PC-3 (cell line): ENCODE results near the gene NCAPG2. TPM values are rescaled to one million over a fixed set of nuclear protein-coding genes. Genes with fewer than 3 reads are reported as not detected.

Experiments used
- ATAC-seq: fragments of 200-7000 bp; cut with Tn5 transposase; 2 replicates; pipeline ENCODE4 v1.9.1; 2020; ENCODE audit warnings: mild to moderate bottlenecking, moderate library complexity
- BruUV-seq: library from RNA; stranded (reverse); fragments of 400-500 nt; replicated peaks from 2 replicates; lab custom pipeline; 2021; lab: Mats Ljungman, UMichigan
- CTCF ChIA-PET: fragments of 300-600 bp; sonication (Branson Sonifier 250); formaldehyde crosslinking; loops from one replicate; lab custom pipeline; 2022; ENCODE audit warnings: antibody characterized with exemption; lab: Charles Lee
- POLR2A ChIA-PET: fragments of 300-600 bp; sonication (Branson Sonifier 250); formaldehyde crosslinking; loops from one replicate; lab custom pipeline; 2022; ENCODE audit warnings: antibody characterized with exemption; ENCODE audit not compliant: unreplicated experiment; lab: Charles Lee
- DNase-seq: peaks from one replicate; pipeline ENCODE4 v3.0.0-alpha.2; 2015
- H2AFZ ChIP-seq: fragments of 300-600 bp; sonication (generic); 2 replicates; pipeline ENCODE4 v1.6.0; 2016; ENCODE audit warnings: antibody characterized with exemption, low read length
- H3F3A ChIP-seq: fragments of 300-600 bp; sonication (generic); one replicate; pipeline ENCODE4 v1.6.0; 2017; ENCODE audit warnings: antibody characterized with exemption, low read length, control low read depth, mild to moderate bottlenecking; ENCODE audit not compliant: unreplicated experiment
- H3K27ac ChIP-seq: fragments of 300-600 bp; sonication (generic); 2 replicates; pipeline ENCODE4 v1.5.1; 2016; ENCODE audit warnings: mild to moderate bottlenecking, low read length
- H3K27me3 ChIP-seq: fragments of 300-600 bp; sonication (generic); 2 replicates; pipeline ENCODE4 v1.6.1; 2016; ENCODE audit warnings: low read length, mixed read lengths
- H3K36me3 ChIP-seq: fragments of 300-600 bp; sonication (generic); 2 replicates; pipeline ENCODE4 v1.6.1; 2016; ENCODE audit warnings: low read depth, mixed run types, low read length, mixed read lengths
- H3K4me1 ChIP-seq: fragments of 300-600 bp; sonication (generic); 2 replicates; pipeline ENCODE4 v1.5.1; 2016; ENCODE audit warnings: low read length; ENCODE audit not compliant: insufficient read depth
- H3K4me2 ChIP-seq: fragments of 300-600 bp; sonication (generic); 2 replicates; pipeline ENCODE4 v1.6.0; 2016; ENCODE audit warnings: low read length
- H3K4me3 ChIP-seq: fragments of 300-600 bp; sonication (generic); 2 replicates; pipeline ENCODE4 v1.5.1; 2016; ENCODE audit warnings: mild to moderate bottlenecking, low read length, mixed read lengths
- H3K79me2 ChIP-seq: fragments of 300-600 bp; sonication (generic); 2 replicates; pipeline ENCODE4 v1.6.1; 2017; ENCODE audit warnings: low read length, mixed read lengths
- H3K9ac ChIP-seq: fragments of 300-600 bp; sonication (generic); 2 replicates; pipeline ENCODE4 v1.6.0; 2016; ENCODE audit warnings: mild to moderate bottlenecking, low read length
- H3K9me2 ChIP-seq: fragments of 300-600 bp; sonication (generic); replicated peaks from 2 replicates; pipeline ENCODE4 v1.6.1; 2016; ENCODE audit warnings: mixed run types, low read length, mixed read lengths
- H3K9me3 ChIP-seq: fragments of 300-600 bp; sonication (generic); 2 replicates; pipeline ENCODE4 v1.6.1; 2016; ENCODE audit warnings: low read length, mixed read lengths
- H4K20me1 ChIP-seq: fragments of 300-600 bp; sonication (generic); 2 replicates; pipeline ENCODE4 v1.6.1; 2016; ENCODE audit warnings: low read length, mixed read lengths
- CTCF ChIP-seq: fragments of 300-600 bp; sonication (generic); conservative IDR thresholded peaks from 2 replicates; pipeline ENCODE4 v1.5.1; 2017; ENCODE audit warnings: antibody characterized with exemption, low read depth, mild to moderate bottlenecking, low read length
- EZH2 ChIP-seq: fragments of 300-600 bp; sonication (generic); IDR thresholded peaks from one replicate; pipeline ENCODE4 v1.6.1; 2017; ENCODE audit warnings: antibody characterized with exemption, mild to moderate bottlenecking, low read length; ENCODE audit not compliant: unreplicated experiment
- EZH2phosphoT487 ChIP-seq: fragments of 300-600 bp; sonication (generic); IDR thresholded peaks from 2 replicates; pipeline ENCODE4 v1.6.1; 2018; ENCODE audit warnings: mild to moderate bottlenecking, antibody characterized with exemption, low read length, borderline replicate concordance
- intact Hi-C: fragments of 100-400 bp; cut with micrococcal nuclease; formaldehyde crosslinking; loops from 2 replicates; pipeline ENCODE4 v1.9.0; 2023
- total RNA-seq: library from RNA; depleted of rRNA; stranded (reverse); fragments of >200 nt; gene quantifications from 2 replicates; pipeline ENCODE4 v1.2.3, GENCODE V29; 2014

The NCAPG2 gene
- total RNA-seq, 1 experiment from 2014 or later: 49.2 TPM

GRCh38 chr7:158702196-158702595 is 2.4 kb downstream of the NCAPG2 start:
- H3K27ac ChIP-seq: no peak overlapping the region
- intact Hi-C loops: loop anchor here (5.0 kb wide), 1 partner anchor 115 kb away; no protein-coding TSS in a partner anchor
- DNase-seq (no peak), ATAC-seq (no peak)
- H3K9me3 ChIP-seq: no peaks in the 10 kb centered on the region
- H3K4me3 ChIP-seq: peak overlapping the region; percentile 99
- peaks cover 71% of the 10 kb centered on the region for H3K79me2 ChIP-seq
- H3K4me1 ChIP-seq: peaks cover 18% of the 10 kb centered on the region
- H3K27me3 ChIP-seq: no peaks in the 10 kb centered on the region
- ChIA-PET CTCF (no interaction called here), POLR2A (no interaction called here)
- H3K36me3 ChIP-seq: peaks cover 34% of the 10 kb centered on the region
- BruUV-seq: no TSS peak
- TF ChIP-seq CTCF (no peak), EZH2 (no peak), EZH2phosphoT487 (no peak)
- H3F3A ChIP-seq: no peaks in the 10 kb centered on the region
- no peaks in the 10 kb centered on the region; the same call in 1 of the 2 replicates for H4K20me1 ChIP-seq
- H3K4me2 ChIP-seq: peak overlapping the region; percentile 92
- H3K9ac ChIP-seq: no peak overlapping the region
- no peak overlapping the region for H2AFZ ChIP-seq
- H3K9me2 ChIP-seq: no peaks in the 10 kb centered on the region

GRCh38 chr7:158700008-158700407 is 4.6 kb downstream of the NCAPG2 start:
- intact Hi-C loops: loop anchor here (5.0 kb wide), 1 partner anchor 117 kb away; no protein-coding TSS in a partner anchor
- Histone ChIP-seq H3K4me3 (no peak overlapping the region), H3K9me3 (no peaks in the 10 kb centered on the region), H3K27ac (no peak overlapping the region), H3K36me3 (peaks cover 54% of the 10 kb centered on the region), H3K9me2 (no peaks in the 10 kb centered on the region), H3K4me2 (no peak overlapping the region), H3K4me1 (peaks cover 13% of the 10 kb centered on the region), H3K79me2 (peaks cover 85% of the 10 kb centered on the region), H4K20me1 (no peaks in the 10 kb centered on the region; the same call in 1 of the 2 replicates), H2AFZ (no peak overlapping the region), H3F3A (no peaks in the 10 kb centered on the region), H3K9ac (no peak overlapping the region), H3K27me3 (no peaks in the 10 kb centered on the region)
- CTCF ChIA-PET: no interaction called here
- POLR2A ChIA-PET: no interaction called here
- TF ChIP-seq EZH2phosphoT487 (no peak), EZH2 (no peak), CTCF (no peak)
- no TSS peak for BruUV-seq
- DNase-seq: no peak
- no peak for ATAC-seq

GRCh38 chr7:158699341-158699740 is 5.3 kb downstream of the NCAPG2 start:
- no peaks in the 10 kb centered on the region; the same call in 1 of the 2 replicates for H4K20me1 ChIP-seq
- H3K79me2 ChIP-seq: peaks cover 89% of the 10 kb centered on the region
- H3K9ac ChIP-seq: no peak overlapping the region
- intact Hi-C loops: no loop called here
- no peak overlapping the region for H3K27ac ChIP-seq
- H2AFZ ChIP-seq: no peak overlapping the region
- BruUV-seq: no TSS peak
- TF ChIP-seq EZH2phosphoT487 (no peak), CTCF (no peak), EZH2 (no peak)
- no peak for DNase-seq
- ChIA-PET CTCF (no interaction called here), POLR2A (no interaction called here)
- no peaks in the 10 kb centered on the region for H3K9me2 ChIP-seq
- H3K4me1 ChIP-seq: peaks cover 13% of the 10 kb centered on the region
- no peaks in the 10 kb centered on the region for H3K9me3 ChIP-seq
- no peaks in the 10 kb centered on the region for H3K27me3 ChIP-seq
- H3F3A ChIP-seq: no peaks in the 10 kb centered on the region
- ATAC-seq: no peak
- H3K4me2 ChIP-seq: no peak overlapping the region
- H3K36me3 ChIP-seq: peaks cover 54% of the 10 kb centered on the region
- H3K4me3 ChIP-seq: no peak overlapping the region
